Breast epithelium (tissue), 4 donors: ENCODE data around the gene GPX4. TPM values are rescaled to one million over a fixed set of nuclear protein-coding genes. Genes with fewer than 3 reads are reported as not detected.

Experiments
- DNase-seq, 2 donors: peaks; one replicate each; pipeline ENCODE4 v3.0.0-alpha.2; 2019; ENCODE audit warnings: low spot score in 2 of 2
- H3K27ac ChIP-seq, 2 donors: fragments of 200-600 bp; sonication (generic) in 1 of 2; one replicate each; pipeline ENCODE4 v1.5.1; 2016 to 2019; ENCODE audit warnings: mild to moderate bottlenecking in 1 of 2
- H3K27me3 ChIP-seq, 2 donors: fragments of 200-600 bp; sonication (generic) in 1 of 2; one replicate each; pipeline versions ENCODE4 v1.5.1 to v1.6.0; 2017 to 2019; ENCODE audit warnings: control low read depth in 1 of 2, mild to moderate bottlenecking in 1 of 2
- H3K36me3 ChIP-seq: fragments of 200-600 bp; one replicate; pipeline ENCODE4 v1.5.1; 2019
- H3K4me1 ChIP-seq, 2 donors: fragments of 200-600 bp; sonication (generic); one replicate each; pipeline ENCODE4 v1.5.1; 2016 to 2019; ENCODE audit warnings: control low read depth in 1 of 2
- H3K4me3 ChIP-seq, 3 donors: fragments of 200-600 bp; sonication (generic); 1 replicate in 2 of 3; 2 replicates in 1 of 3; pipeline ENCODE4 v1.5.1; 2016 to 2019; ENCODE audit warnings: mild to moderate bottlenecking in 3 of 3, moderate library complexity in 2 of 3
- H3K9me3 ChIP-seq, 2 donors: fragments of 200-600 bp; sonication (generic) in 1 of 2; one replicate each; pipeline ENCODE4 v1.5.1; 2016 to 2019; ENCODE audit warnings: control low read depth in 1 of 2
- CTCF ChIP-seq, 3 donors: fragments of 450-650 bp; IDR thresholded peaks; one replicate each; pipeline ENCODE4 v1.5.1; 2016 to 2017; ENCODE audit warnings: antibody characterized with exemption in 3 of 3, mild to moderate bottlenecking in 3 of 3, moderate library complexity in 3 of 3
- POLR2A ChIP-seq: fragments of 450-650 bp; IDR thresholded peaks from one replicate; pipeline ENCODE4 v1.6.1; 2016; ENCODE audit warnings: antibody characterized with exemption, mild to moderate bottlenecking, moderate library complexity
- POLR2AphosphoS5 ChIP-seq, 3 donors: sonication (generic); formaldehyde crosslinking; IDR thresholded peaks; one replicate each; pipeline ENCODE4 v1.6.1; 2017; ENCODE audit warnings: antibody characterized with exemption in 3 of 3
- intact Hi-C: fragments of 100-400 bp; cut with DNase I; formaldehyde crosslinking; loops from one replicate; pipeline ENCODE4 v1.15.1; 2023; ENCODE audit warnings: low total_unique reads
- total RNA-seq, 3 donors: library from RNA; depleted of rRNA; stranded (reverse); fragments of >200 nt; gene quantifications; one replicate each; pipeline ENCODE4 v1.1.0, GENCODE V29; 2016

The GPX4 gene
- total RNA-seq, 3 donors from 2014 or later: 357 to 1,796 (median 492) TPM

DNA sequence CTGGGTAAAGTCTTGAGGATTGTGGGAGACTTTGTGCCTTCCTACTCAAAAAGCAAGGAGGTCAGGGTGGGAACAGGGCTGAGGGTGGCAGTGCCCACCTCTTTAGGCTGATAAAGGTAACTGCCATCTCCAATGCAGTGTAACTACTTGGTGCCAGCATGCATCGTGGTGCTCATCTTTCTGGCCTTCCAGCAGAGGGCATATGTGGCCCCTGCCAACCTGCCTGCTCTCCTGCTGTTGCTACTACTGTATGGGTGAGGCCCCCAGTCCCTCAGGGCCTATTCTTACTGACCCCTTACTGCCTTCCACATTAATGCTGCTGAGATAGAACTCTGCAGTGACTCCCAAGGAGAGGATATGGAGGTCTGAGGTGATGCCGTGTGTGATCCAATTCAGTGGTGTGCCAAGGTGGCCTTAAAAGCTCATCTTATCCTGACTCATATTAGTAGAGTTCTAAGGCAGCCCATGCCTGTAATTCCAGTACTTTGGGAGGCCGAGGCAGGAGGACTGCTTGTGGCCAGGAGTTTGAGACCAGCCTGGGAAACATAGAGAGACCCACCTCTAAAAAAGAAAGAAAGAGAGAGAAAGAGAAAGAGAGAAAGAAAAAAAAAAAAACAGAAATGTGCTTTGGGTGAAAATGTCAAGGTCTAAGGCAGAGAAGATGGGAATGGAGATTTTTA lies 46.5 kb upstream of the GPX4 start:
- no peak overlapping the region for H3K4me3 ChIP-seq
- H3K36me3 ChIP-seq: no peaks in the 10 kb centered on the region
- no peak for DNase-seq
- intact Hi-C loops: no loop called here
- TF ChIP-seq POLR2A (no peak), POLR2AphosphoS5 (IDR thresholded peaks at IDR 0.05) (no peak)
- no peaks in the 10 kb centered on the region for H3K27me3 ChIP-seq
- H3K27ac ChIP-seq: no peak overlapping the region
- peaks cover 48 to 59% of the 10 kb centered on the region in 2 donors for H3K9me3 ChIP-seq
- no peaks in the 10 kb centered on the region for H3K4me1 ChIP-seq

DNA sequence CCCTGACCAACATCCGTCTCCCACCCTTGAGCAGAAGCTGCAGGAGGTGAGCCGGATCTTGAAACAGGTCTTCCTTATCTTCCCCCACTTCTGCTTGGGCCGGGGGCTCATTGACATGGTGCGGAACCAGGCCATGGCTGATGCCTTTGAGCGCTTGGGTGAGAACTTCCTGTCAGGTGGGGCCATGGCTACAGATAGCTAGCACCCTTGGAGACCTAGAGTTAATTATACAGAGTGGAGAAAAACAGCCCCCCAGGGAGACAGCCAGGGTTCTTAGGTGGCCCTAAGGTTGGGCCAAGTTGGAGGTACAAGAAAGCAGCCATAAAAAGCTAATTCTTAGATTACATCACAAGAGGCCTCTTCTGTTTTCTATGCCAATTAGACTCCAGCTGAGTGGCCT lies 45.7 kb upstream of the GPX4 start:
- no peaks in the 10 kb centered on the region for H3K36me3 ChIP-seq
- TF ChIP-seq CTCF (IDR thresholded peaks at IDR 0.05) (no peak), POLR2A (no peak), POLR2AphosphoS5 (IDR thresholded peaks at IDR 0.05) (no peak)
- no peak overlapping the region for H3K4me3 ChIP-seq
- peaks cover 48 to 59% of the 10 kb centered on the region in 2 donors for H3K9me3 ChIP-seq
- no peaks in the 10 kb centered on the region for H3K4me1 ChIP-seq
- intact Hi-C loops: no loop called here
- no peak for DNase-seq
- H3K27me3 ChIP-seq: no peaks in the 10 kb centered on the region
- H3K27ac ChIP-seq: no peak overlapping the region

DNA sequence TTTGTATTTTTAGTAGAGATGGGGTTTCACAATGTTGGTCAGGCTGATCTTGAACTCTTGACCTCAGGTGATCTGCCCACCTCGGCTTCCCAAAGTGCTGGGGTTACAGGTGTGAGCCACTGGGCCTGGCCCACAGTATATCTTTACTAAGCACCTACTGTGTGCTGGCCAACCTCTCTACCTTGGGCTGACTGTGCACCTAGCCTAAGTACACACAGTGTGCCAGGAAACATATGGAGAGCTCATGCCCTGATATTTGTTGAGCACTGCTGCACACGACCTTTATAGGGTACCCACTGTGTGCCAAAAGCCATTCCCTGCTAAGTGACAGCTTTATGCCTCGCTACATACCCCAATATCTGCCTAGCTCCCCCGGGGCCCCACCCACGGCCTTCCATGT lies 43.1 kb upstream of the GPX4 start:
- no peaks in the 10 kb centered on the region for H3K36me3 ChIP-seq
- H3K27ac ChIP-seq: no peak overlapping the region
- no peak for DNase-seq
- no peak overlapping the region for H3K4me3 ChIP-seq
- H3K27me3 ChIP-seq: peaks cover 0 to 6% of the 10 kb centered on the region in 2 donors
- TF ChIP-seq POLR2AphosphoS5 (IDR thresholded peaks at IDR 0.05): no peak
- no peak for TF ChIP-seq CTCF (IDR thresholded peaks at IDR 0.05)
- TF ChIP-seq POLR2A: no peak
- intact Hi-C loops: no loop called here
- H3K4me1 ChIP-seq: peaks cover 0 to 9% of the 10 kb centered on the region in 2 donors
- peaks cover 41 to 46% of the 10 kb centered on the region in 2 donors for H3K9me3 ChIP-seq

GRCh38 chr19:1061987-1062386 lies 41.8 kb upstream of the GPX4 start:
- Histone ChIP-seq H3K9me3 (peaks cover 28 to 33% of the 10 kb centered on the region in 2 donors), H3K36me3 (no peaks in the 10 kb centered on the region), H3K27ac (no peak overlapping the region), H3K27me3 (peaks cover 0 to 16% of the 10 kb centered on the region in 2 donors), H3K4me3 (no peak overlapping the region), H3K4me1 (peaks cover 4 to 13% of the 10 kb centered on the region in 2 donors)
- TF ChIP-seq POLR2A: no peak
- TF ChIP-seq CTCF (IDR thresholded peaks at IDR 0.05): no peak
- TF ChIP-seq POLR2AphosphoS5 (IDR thresholded peaks at IDR 0.05): no peak
- intact Hi-C loops: no loop called here
- no peak for DNase-seq

GRCh38 chr19:1062387-1063029 lies 41.3 kb upstream of the GPX4 start:
- intact Hi-C loops: no loop called here
- Histone ChIP-seq H3K9me3 (peaks cover 22 to 28% of the 10 kb centered on the region in 2 donors), H3K27ac (no peak overlapping the region), H3K4me1 (peaks cover 9 to 18% of the 10 kb centered on the region in 2 donors), H3K36me3 (no peaks in the 10 kb centered on the region), H3K4me3 (no peak overlapping the region), H3K27me3 (peaks cover 0 to 21% of the 10 kb centered on the region in 2 donors)
- DNase-seq: no peak
- TF ChIP-seq CTCF (IDR thresholded peaks at IDR 0.05) (no peak), POLR2AphosphoS5 (IDR thresholded peaks at IDR 0.05) (no peak), POLR2A (no peak)
